DOHH2 (cell line): ENCODE measurements around the gene GAMT.
A peak's percentile ranks its signal among the peaks of the same experiment; 100 is the strongest.

Source experiments
- H3F3A ChIP-seq: fragments of 200-600 bp; sonication (generic), shearing (Covaris generic); 2 replicates; pipeline ENCODE4 v1.6.0; 2016; ENCODE audit warnings: antibody characterized with exemption, mild to moderate bottlenecking; ENCODE audit not compliant: control insufficient read depth, insufficient read depth
- H3K27ac ChIP-seq: fragments of 200-600 bp; sonication (generic); 2 replicates; pipeline ENCODE4 v1.5.1; 2014; ENCODE audit warnings: low read depth, mild to moderate bottlenecking, low read length, moderate library complexity
- H3K27me3 ChIP-seq: fragments of 200-600 bp; sonication (generic); 2 replicates; pipeline ENCODE4 v1.6.1; 2014; ENCODE audit warnings: mild to moderate bottlenecking, low read length, mixed read lengths; ENCODE audit not compliant: control insufficient read depth
- H3K36me3 ChIP-seq: fragments of 200-600 bp; sonication (generic); 2 replicates; pipeline ENCODE4 v1.6.1; 2014; ENCODE audit warnings: mild to moderate bottlenecking, low read length, moderate library complexity, mixed read lengths; ENCODE audit not compliant: control insufficient read depth
- H3K4me1 ChIP-seq: fragments of 200-600 bp; sonication (generic); 2 replicates; pipeline ENCODE4 v1.6.1; 2014; ENCODE audit warnings: mild to moderate bottlenecking, low read length, mixed read lengths; ENCODE audit not compliant: control insufficient read depth
- H3K4me2 ChIP-seq: fragments of 200-600 bp; sonication (generic); 2 replicates; pipeline ENCODE4 v1.6.0; 2014; ENCODE audit warnings: mild to moderate bottlenecking, low read length, moderate library complexity
- H3K4me3 ChIP-seq: fragments of 200-600 bp; sonication (generic); 2 replicates; pipeline ENCODE4 v1.5.1; 2014; ENCODE audit warnings: mild to moderate bottlenecking, low read length, mixed read lengths
- H3K79me2 ChIP-seq: fragments of 200-600 bp; sonication (generic); 2 replicates; pipeline ENCODE4 v1.6.1; 2014; ENCODE audit warnings: mild to moderate bottlenecking, low read length, mixed read lengths; ENCODE audit not compliant: control insufficient read depth
- H3K9me2 ChIP-seq: fragments of 200-600 bp; sonication (generic); replicated peaks from 2 replicates; pipeline ENCODE4 v1.6.1; 2014; ENCODE audit warnings: mild to moderate bottlenecking, low read length, mixed read lengths; ENCODE audit not compliant: control insufficient read depth
- H3K9me3 ChIP-seq: fragments of 200-600 bp; sonication (generic); 2 replicates; pipeline ENCODE4 v1.6.1; 2014; ENCODE audit warnings: antibody characterized with exemption, low read length, mixed read lengths; ENCODE audit not compliant: control insufficient read depth, insufficient read depth
- H4K20me1 ChIP-seq: fragments of 200-600 bp; sonication (generic); 2 replicates; pipeline ENCODE4 v1.6.0; 2014; ENCODE audit warnings: low read depth, mild to moderate bottlenecking, antibody characterized with exemption, low read length, moderate library complexity; ENCODE audit not compliant: control insufficient read depth, insufficient read depth
- EZH2phosphoT487 ChIP-seq: fragments of 200-600 bp; sonication (generic); IDR thresholded peaks from 2 replicates; pipeline ENCODE4 v1.6.1; 2017; ENCODE audit warnings: borderline replicate concordance, mild to moderate bottlenecking, antibody characterized with exemption, low read length, moderate library complexity, mixed read lengths
- TF ChIP-seq, protein P1 (sequence below): fragments of 200-600 bp; sonication (generic); IDR thresholded peaks from one replicate; pipeline ENCODE4 v1.5.1; 2014; ENCODE audit warnings: antibody characterized with exemption, mild to moderate bottlenecking, low read depth, low read length; ENCODE audit not compliant: poor library complexity, severe bottlenecking

The GAMT gene

DNA sequence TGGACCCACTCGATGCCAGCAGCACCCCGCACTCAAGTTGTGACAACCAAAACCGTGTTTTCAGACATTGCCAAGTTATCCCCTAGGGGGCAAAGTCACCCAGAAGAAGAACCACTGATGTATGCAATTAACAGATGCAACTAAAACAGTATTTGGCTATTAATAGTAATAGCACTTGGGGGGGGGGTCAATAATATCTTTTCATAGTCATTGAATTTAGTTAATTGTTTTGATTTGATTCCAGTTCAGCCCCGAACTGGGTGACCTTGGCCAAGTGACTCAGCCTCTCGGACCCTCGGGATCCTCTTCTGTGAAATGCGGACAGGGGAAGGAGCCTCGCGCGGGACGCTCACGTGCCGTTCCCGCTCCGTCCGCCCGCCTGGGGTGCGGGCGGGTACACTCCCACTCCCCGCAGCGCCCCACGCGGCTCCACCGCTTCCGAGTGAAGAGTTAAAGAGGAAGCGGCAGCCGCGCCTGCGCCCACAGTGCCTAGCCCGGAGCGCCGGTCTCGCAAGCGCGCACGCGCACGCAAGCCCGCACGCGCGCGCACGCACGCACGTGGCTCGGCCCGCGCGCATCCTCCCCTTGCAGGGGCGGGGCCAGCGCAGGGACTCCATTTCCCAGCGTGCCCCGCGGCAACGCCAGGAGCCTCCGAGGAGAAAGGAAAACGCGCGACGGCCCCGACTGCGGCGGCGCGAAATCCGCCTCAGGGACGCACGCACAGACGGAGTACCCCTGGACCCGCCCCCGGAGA is 5.6 kb upstream of the GAMT start:
- H3K9me3 ChIP-seq: no peaks in the 10 kb centered on the region
- H3K4me3 ChIP-seq: peak overlapping the region; percentile 66
- peaks cover 7% of the 10 kb centered on the region for H3K27me3 ChIP-seq
- peaks cover 43% of the 10 kb centered on the region for H3K4me1 ChIP-seq
- peak overlapping the region; percentile 68 for H3K27ac ChIP-seq
- H3K36me3 ChIP-seq: peaks cover 41% of the 10 kb centered on the region
- H3K4me2 ChIP-seq: peak overlapping the region; percentile 67
- peaks cover 33% of the 10 kb centered on the region for H4K20me1 ChIP-seq
- no peaks in the 10 kb centered on the region for H3K9me2 ChIP-seq
- H3F3A ChIP-seq: peaks cover 9% of the 10 kb centered on the region
- H3K79me2 ChIP-seq: peaks cover 45% of the 10 kb centered on the region
- TF ChIP-seq, protein P1, sequence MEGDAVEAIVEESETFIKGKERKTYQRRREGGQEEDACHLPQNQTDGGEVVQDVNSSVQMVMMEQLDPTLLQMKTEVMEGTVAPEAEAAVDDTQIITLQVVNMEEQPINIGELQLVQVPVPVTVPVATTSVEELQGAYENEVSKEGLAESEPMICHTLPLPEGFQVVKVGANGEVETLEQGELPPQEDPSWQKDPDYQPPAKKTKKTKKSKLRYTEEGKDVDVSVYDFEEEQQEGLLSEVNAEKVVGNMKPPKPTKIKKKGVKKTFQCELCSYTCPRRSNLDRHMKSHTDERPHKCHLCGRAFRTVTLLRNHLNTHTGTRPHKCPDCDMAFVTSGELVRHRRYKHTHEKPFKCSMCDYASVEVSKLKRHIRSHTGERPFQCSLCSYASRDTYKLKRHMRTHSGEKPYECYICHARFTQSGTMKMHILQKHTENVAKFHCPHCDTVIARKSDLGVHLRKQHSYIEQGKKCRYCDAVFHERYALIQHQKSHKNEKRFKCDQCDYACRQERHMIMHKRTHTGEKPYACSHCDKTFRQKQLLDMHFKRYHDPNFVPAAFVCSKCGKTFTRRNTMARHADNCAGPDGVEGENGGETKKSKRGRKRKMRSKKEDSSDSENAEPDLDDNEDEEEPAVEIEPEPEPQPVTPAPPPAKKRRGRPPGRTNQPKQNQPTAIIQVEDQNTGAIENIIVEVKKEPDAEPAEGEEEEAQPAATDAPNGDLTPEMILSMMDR: peak; percentile 62
- no peak for TF ChIP-seq EZH2phosphoT487

DNA sequence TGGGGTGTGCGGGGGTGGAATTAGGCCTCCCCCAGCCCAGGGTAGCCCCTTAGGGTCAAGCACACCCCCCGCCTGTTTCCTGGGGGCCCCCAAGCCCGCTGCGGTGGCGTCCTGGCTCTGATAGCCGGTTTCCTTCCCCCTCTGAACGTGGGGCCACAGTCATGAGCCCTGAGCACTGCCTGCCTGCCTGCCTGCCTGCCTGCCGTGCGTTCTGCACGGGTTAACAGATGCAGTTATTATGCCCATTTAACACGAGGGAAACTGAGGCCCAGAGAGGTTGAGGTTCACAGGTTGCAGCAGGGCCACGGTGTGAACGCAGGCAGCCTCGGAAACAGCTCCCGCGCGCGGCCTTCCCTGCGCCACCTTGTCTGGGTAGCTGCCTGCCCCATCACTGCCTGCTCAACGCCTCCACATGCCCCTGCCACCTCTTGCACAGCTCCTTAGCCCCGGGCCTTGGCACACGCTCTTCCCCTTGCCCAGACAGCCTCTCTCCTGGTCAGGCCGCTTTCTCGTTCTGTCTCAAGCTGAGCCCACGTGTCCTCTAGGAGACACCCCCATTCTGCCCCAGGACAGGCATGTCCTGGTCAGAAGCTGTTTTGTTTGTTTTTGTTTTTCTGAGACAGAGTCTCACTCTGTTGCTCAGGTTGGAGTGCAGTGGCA is 1.2 kb upstream of the GAMT start:
- Histone ChIP-seq H3K9me2 (no peaks in the 10 kb centered on the region), H3K36me3 (peaks cover 5% of the 10 kb centered on the region; the same call in 1 of the 2 replicates), H3F3A (peaks cover 11% of the 10 kb centered on the region), H3K27me3 (peaks cover 7% of the 10 kb centered on the region), H3K4me1 (peaks cover 37% of the 10 kb centered on the region), H3K9me3 (no peaks in the 10 kb centered on the region), H3K4me2 (peak overlapping the region; percentile 79), H4K20me1 (peaks cover 3% of the 10 kb centered on the region; the same call in 1 of the 2 replicates), H3K4me3 (no peak overlapping the region), H3K79me2 (peaks cover 14% of the 10 kb centered on the region), H3K27ac (no peak overlapping the region)
- TF ChIP-seq EZH2phosphoT487: no peak

DNA sequence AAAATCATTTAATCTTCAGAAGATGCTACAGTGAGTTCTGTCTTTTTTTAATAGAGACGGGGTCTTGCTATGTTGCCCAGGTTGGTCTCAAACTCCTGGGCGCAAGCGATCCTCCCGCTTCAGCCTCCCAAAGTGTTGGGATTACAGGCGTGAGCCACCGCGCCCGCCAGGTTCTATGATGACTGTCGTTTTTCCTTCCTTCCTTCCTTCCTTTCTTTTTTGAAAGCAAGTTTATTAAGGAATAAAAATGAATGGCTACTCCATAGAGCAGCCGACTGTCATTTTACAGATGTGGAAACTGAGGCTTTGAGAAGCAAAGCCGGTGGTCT is 511 bp upstream of the GAMT start:
- H3K79me2 ChIP-seq: peaks cover 14% of the 10 kb centered on the region
- TF ChIP-seq, protein P1: peak; percentile 55
- no peak for TF ChIP-seq EZH2phosphoT487
- peaks cover 7% of the 10 kb centered on the region for H3K27me3 ChIP-seq

More for the DNA sequence above, 511 bp upstream of the GAMT start:
- no peaks in the 10 kb centered on the region for H3K9me3 ChIP-seq
- no peaks in the 10 kb centered on the region for H3K9me2 ChIP-seq
- H3K36me3 ChIP-seq: peaks cover 5% of the 10 kb centered on the region; the same call in 1 of the 2 replicates
- H3K4me2 ChIP-seq: peak overlapping the region; percentile 79
- peaks cover 35% of the 10 kb centered on the region for H3K4me1 ChIP-seq
- peak overlapping the region; percentile 93 for H3K4me3 ChIP-seq
- peaks cover 11% of the 10 kb centered on the region for H3F3A ChIP-seq
- H3K27ac ChIP-seq: no peak overlapping the region
- H4K20me1 ChIP-seq: peaks cover 3% of the 10 kb centered on the region
